ENCODE data around the gene NHS. TPM values are rescaled to one million over a fixed set of nuclear protein-coding genes. Genes with fewer than 3 reads are reported as not detected.

NHS gene
- total RNA-seq, 1 donor from 2014 or later, result 6.6 TPM

DNA sequence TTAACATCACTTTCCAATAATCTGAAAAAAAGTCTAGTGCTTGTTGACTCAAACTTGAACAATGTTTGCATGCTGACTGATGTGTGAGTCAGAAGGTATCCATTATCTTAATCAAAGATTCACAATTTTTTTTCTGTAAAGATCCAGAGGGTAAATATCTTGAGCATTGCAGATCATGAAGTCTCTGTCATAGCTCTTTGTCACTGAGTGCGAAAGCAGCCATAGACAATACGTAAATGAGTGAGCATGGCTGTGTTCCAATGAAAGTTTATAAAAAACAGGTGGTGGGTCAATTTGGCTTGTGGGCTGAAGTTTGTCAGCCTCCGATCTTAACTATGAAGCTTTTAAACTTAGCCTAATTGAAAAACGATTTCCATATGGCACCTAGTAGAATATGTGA is 37.7 kb downstream of the NHS start:
- no peaks in the 10 kb centered on the region for H4K20me1 ChIP-seq (ENCODE audit: insufficient read depth, low read length)
- no peak overlapping the region for H2AFZ ChIP-seq (ENCODE audit: low read depth, low read length)
- H3K27ac Mint-ChIP-seq (ENCODE audit: unreplicated experiment), result peak overlapping the region; percentile 4
- no peaks in the 10 kb centered on the region for H3K36me3 Mint-ChIP-seq (ENCODE audit: low read depth, unreplicated experiment)
- FAIRE-seq (peak; percentile 99), DNase-seq (ENCODE audit: low read depth) (peak; percentile 89)
- no peaks in the 10 kb centered on the region for H3K27me3 Mint-ChIP-seq (ENCODE audit: low read depth, unreplicated experiment)
- H3K9me3 ChIP-seq (ENCODE audit: insufficient read depth, low read depth, low read length), result no peaks in the 10 kb centered on the region
- peak overlapping the region; percentile 97 for H3K27ac ChIP-seq (ENCODE audit: low read depth, low read length)
- TF ChIP-seq EZH2 (IDR thresholded peaks at IDR 0.05; ENCODE audit: insufficient read depth, low read length), result no peak
- TF ChIP-seq, protein P1, sequence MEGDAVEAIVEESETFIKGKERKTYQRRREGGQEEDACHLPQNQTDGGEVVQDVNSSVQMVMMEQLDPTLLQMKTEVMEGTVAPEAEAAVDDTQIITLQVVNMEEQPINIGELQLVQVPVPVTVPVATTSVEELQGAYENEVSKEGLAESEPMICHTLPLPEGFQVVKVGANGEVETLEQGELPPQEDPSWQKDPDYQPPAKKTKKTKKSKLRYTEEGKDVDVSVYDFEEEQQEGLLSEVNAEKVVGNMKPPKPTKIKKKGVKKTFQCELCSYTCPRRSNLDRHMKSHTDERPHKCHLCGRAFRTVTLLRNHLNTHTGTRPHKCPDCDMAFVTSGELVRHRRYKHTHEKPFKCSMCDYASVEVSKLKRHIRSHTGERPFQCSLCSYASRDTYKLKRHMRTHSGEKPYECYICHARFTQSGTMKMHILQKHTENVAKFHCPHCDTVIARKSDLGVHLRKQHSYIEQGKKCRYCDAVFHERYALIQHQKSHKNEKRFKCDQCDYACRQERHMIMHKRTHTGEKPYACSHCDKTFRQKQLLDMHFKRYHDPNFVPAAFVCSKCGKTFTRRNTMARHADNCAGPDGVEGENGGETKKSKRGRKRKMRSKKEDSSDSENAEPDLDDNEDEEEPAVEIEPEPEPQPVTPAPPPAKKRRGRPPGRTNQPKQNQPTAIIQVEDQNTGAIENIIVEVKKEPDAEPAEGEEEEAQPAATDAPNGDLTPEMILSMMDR (IDR thresholded peaks at IDR 0.05; ENCODE audit: insufficient read depth, low read depth, low read length), result no peak
- H3K4me1 ChIP-seq (ENCODE audit: insufficient read depth, low read length), result peaks cover 54% of the 10 kb centered on the region
- peaks cover 45% of the 10 kb centered on the region for H3K4me1 Mint-ChIP-seq (ENCODE audit: low read depth, unreplicated experiment)
- H3K4me3 ChIP-seq (ENCODE audit: insufficient read depth, low read depth, low read length), result peak overlapping the region; percentile 21
- H3K4me3 Mint-ChIP-seq (ENCODE audit: unreplicated experiment), result no peak overlapping the region
- no peaks in the 10 kb centered on the region for H3K9me3 Mint-ChIP-seq (ENCODE audit: unreplicated experiment)
- peak overlapping the region; percentile 84 for H3K9ac ChIP-seq (ENCODE audit: low read length)
- H3K36me3 ChIP-seq (ENCODE audit: insufficient read depth, low read length), result no peaks in the 10 kb centered on the region
- H3K27me3 ChIP-seq (ENCODE audit: insufficient read depth, low read length), result no peaks in the 10 kb centered on the region
- H3K4me2 ChIP-seq (ENCODE audit: low read length), result peak overlapping the region; percentile 80
- H3K79me2 ChIP-seq (ENCODE audit: insufficient read depth, low read length), result peaks cover 39% of the 10 kb centered on the region

DNA sequence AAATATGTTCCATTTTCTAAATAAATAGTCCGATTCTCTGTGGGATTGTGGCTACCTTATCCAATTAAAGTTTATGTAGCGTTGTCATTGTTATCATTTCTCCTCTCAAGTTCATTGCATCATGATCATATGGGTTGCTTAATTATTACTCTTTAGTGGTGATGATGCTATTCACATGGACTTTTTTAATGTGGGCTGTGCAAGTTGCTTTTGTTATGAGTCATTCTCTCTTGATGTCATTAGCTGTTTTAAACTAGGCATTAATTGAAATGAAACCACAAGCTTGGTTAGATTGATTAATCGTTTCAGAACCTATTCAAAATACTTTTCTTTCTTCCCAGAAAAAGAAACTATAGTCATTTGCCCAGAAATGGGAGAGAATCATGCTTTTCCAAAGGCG is 38.2 kb downstream of the NHS start:
- H3K36me3 ChIP-seq (ENCODE audit: insufficient read depth, low read length), result no peaks in the 10 kb centered on the region
- no peak overlapping the region for H3K4me3 Mint-ChIP-seq (ENCODE audit: unreplicated experiment)
- TF ChIP-seq, protein P1 (IDR thresholded peaks at IDR 0.05; ENCODE audit: insufficient read depth, low read depth, low read length), result no peak
- TF ChIP-seq EZH2 (IDR thresholded peaks at IDR 0.05; ENCODE audit: insufficient read depth, low read length), result no peak
- peaks cover 54% of the 10 kb centered on the region for H3K4me1 ChIP-seq (ENCODE audit: insufficient read depth, low read length)
- H3K9me3 ChIP-seq (ENCODE audit: insufficient read depth, low read depth, low read length), result no peaks in the 10 kb centered on the region
- H3K27ac Mint-ChIP-seq (ENCODE audit: unreplicated experiment), result peak overlapping the region; percentile 4
- no peak overlapping the region for H2AFZ ChIP-seq (ENCODE audit: low read depth, low read length)
- no peaks in the 10 kb centered on the region for H3K36me3 Mint-ChIP-seq (ENCODE audit: low read depth, unreplicated experiment)
- peak overlapping the region; percentile 80 for H3K4me2 ChIP-seq (ENCODE audit: low read length)
- H4K20me1 ChIP-seq (ENCODE audit: insufficient read depth, low read length), result no peaks in the 10 kb centered on the region
- no peaks in the 10 kb centered on the region for H3K9me3 Mint-ChIP-seq (ENCODE audit: unreplicated experiment)
- H3K4me1 Mint-ChIP-seq (ENCODE audit: low read depth, unreplicated experiment), result peaks cover 45% of the 10 kb centered on the region
- H3K4me3 ChIP-seq (ENCODE audit: insufficient read depth, low read depth, low read length), result peak overlapping the region; percentile 21
- no peaks in the 10 kb centered on the region for H3K27me3 ChIP-seq (ENCODE audit: insufficient read depth, low read length)
- H3K27me3 Mint-ChIP-seq (ENCODE audit: low read depth, unreplicated experiment), result no peaks in the 10 kb centered on the region
- H3K9ac ChIP-seq (ENCODE audit: low read length), result peak overlapping the region; percentile 84
- peaks cover 36% of the 10 kb centered on the region for H3K79me2 ChIP-seq (ENCODE audit: insufficient read depth, low read length)
- DNase-seq (ENCODE audit: low read depth) (peak; percentile 96), FAIRE-seq (no peak)
- peak overlapping the region; percentile 97 for H3K27ac ChIP-seq (ENCODE audit: low read depth, low read length)

DNA sequence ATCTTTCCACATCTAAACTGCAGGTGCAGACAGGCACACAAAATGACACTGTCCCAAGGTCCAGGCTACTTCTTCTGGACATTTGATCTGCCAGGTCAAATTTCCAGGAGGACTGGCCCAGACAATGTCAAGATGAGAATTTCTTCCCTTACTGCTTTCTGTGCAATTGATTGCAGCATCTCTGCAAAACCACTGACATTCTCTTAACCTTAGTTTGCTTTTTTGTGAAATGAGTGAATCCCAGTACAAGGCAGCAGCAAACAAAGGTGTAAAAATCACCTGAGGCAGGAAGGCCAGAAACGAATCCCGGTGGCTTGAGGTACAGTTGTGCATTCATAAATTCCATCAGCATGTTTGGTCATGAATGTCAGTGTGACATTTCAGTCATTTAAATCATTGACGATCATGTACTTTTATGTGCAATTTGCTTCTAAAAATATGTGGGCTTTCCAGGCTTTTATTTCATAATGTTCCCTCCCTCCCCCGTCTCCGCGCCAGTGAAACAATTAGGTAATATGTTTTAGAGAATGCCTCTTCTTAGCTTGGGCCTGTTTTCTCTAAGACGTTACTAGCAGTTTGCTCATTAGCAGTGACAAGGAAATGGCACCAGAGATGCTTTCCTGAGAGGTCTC is 39.1 kb downstream of the NHS start:
- FAIRE-seq (peak; percentile 85), DNase-seq (ENCODE audit: low read depth) (no peak)
- Histone ChIP-seq H3K79me2 (ENCODE audit: insufficient read depth, low read length) (peaks cover 36% of the 10 kb centered on the region), H2AFZ (ENCODE audit: low read depth, low read length) (no peak overlapping the region), H3K4me2 (ENCODE audit: low read length) (peak overlapping the region; percentile 80), H3K9ac (ENCODE audit: low read length) (peak overlapping the region; percentile 61), H3K36me3 (ENCODE audit: insufficient read depth, low read length) (no peaks in the 10 kb centered on the region), H3K27me3 (ENCODE audit: insufficient read depth, low read length) (no peaks in the 10 kb centered on the region), H4K20me1 (ENCODE audit: insufficient read depth, low read length) (no peaks in the 10 kb centered on the region), H3K27ac (ENCODE audit: low read depth, low read length) (peak overlapping the region; percentile 97), H3K4me3 (ENCODE audit: insufficient read depth, low read depth, low read length) (peak overlapping the region; percentile 7), H3K9me3 (ENCODE audit: insufficient read depth, low read depth, low read length) (no peaks in the 10 kb centered on the region), H3K4me1 (ENCODE audit: insufficient read depth, low read length) (peaks cover 54% of the 10 kb centered on the region)
- no peaks in the 10 kb centered on the region for H3K9me3 Mint-ChIP-seq (ENCODE audit: unreplicated experiment)
- no peak overlapping the region for H3K4me3 Mint-ChIP-seq (ENCODE audit: unreplicated experiment)
- no peaks in the 10 kb centered on the region for H3K36me3 Mint-ChIP-seq (ENCODE audit: low read depth, unreplicated experiment)
- no peaks in the 10 kb centered on the region for H3K27me3 Mint-ChIP-seq (ENCODE audit: low read depth, unreplicated experiment)
- TF ChIP-seq, protein P1 (IDR thresholded peaks at IDR 0.05; ENCODE audit: insufficient read depth, low read depth, low read length), result no peak
- no peak for TF ChIP-seq EZH2 (IDR thresholded peaks at IDR 0.05; ENCODE audit: insufficient read depth, low read length)
- peak overlapping the region; percentile 72 for H3K27ac Mint-ChIP-seq (ENCODE audit: unreplicated experiment)
- peaks cover 45% of the 10 kb centered on the region for H3K4me1 Mint-ChIP-seq (ENCODE audit: low read depth, unreplicated experiment)
